ENCODE results near the gene HNF4A.

The HNF4A gene

DNA sequence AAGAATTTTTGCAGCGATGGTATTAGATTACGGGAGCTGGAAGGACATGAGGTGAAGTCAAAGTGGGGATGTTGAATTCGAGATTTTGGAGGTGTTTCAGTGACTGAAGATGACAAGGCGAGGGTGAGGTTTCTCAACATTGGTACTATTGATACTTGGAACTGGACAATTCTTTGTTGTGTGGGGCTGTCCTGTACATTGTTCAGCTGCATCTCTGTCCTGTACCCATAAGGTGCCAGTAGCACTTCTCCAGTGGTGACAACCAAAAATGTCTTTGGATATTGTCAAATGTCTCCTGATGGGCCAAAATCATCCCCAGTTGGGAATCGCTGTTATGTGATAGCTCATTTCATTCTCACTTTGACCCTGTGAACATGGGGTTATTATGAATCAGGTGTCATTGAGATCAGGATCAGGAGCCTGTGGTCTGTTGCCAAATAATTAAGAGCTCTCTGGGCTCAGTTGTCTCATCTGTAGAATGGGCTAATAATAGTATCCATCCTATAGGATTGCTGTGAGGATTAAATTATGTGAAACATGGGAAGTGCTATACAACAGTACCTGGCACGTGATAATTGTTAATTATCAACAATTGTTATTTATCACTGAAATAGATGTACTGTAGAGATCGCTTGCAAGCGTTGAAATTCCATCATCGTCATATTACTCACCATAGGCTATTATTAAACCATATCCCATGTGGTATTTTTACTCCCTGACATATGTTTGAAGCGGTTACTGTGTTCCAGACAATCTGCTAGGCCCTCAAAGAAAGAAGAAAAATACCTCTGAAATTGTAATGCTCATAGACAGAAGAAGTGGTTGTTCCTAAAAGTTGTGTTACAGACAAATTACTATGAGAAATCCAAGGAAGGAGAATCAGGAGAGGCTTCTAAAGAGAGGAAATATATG is 71.6 kb downstream of the HNF4A start:
- no peak overlapping the region for H3K4me3 ChIP-seq (ENCODE audit: low read depth, low read length)
- H3K27ac ChIP-seq, result no peak overlapping the region
- TF ChIP-seq CTCF (IDR thresholded peaks at IDR 0.05; ENCODE audit: low read depth, low read length), result no peak
- no peaks in the 10 kb centered on the region for H3K9me3 ChIP-seq (ENCODE audit: severe bottlenecking)
- no peaks in the 10 kb centered on the region for H3K36me3 ChIP-seq
- H3K27me3 ChIP-seq (ENCODE audit: insufficient read depth, low read depth, severe bottlenecking), result no peaks in the 10 kb centered on the region
- no peak for DNase-seq

DNA sequence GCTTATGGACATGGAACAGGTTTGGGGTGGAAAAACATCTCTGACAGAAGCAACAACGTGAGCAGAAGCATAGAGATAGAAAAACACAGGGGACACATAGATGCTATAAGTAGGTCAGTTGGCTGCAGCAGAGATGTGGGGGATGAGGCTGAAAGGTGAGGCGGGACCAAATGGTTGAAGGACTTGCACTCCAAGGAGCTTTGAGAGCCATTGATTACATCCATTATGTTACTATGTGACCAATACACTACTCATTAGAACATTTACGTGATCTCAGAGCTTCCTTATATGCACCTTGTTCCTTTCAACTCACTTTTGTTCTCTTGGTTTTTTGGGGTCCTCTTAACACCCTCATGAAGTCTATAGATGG is 72.3 kb downstream of the HNF4A start:
- Histone ChIP-seq H3K36me3 (no peaks in the 10 kb centered on the region), H3K4me3 (ENCODE audit: low read depth, low read length) (no peak overlapping the region), H3K27me3 (ENCODE audit: insufficient read depth, low read depth, severe bottlenecking) (no peaks in the 10 kb centered on the region), H3K27ac (no peak overlapping the region), H3K9me3 (ENCODE audit: severe bottlenecking) (no peaks in the 10 kb centered on the region)
- TF ChIP-seq CTCF (IDR thresholded peaks at IDR 0.05; ENCODE audit: low read depth, low read length), result no peak
- no peak for DNase-seq

GRCh38 chr20:44428174-44429016 is 72.9 kb downstream of the HNF4A start:
- no peak for DNase-seq
- no peaks in the 10 kb centered on the region for H3K36me3 ChIP-seq
- TF ChIP-seq CTCF (IDR thresholded peaks at IDR 0.05; ENCODE audit: low read depth, low read length), result no peak
- H3K4me3 ChIP-seq (ENCODE audit: low read depth, low read length), result no peak overlapping the region
- no peaks in the 10 kb centered on the region for H3K9me3 ChIP-seq (ENCODE audit: severe bottlenecking)
- no peak overlapping the region for H3K27ac ChIP-seq
- no peaks in the 10 kb centered on the region for H3K27me3 ChIP-seq (ENCODE audit: insufficient read depth, low read depth, severe bottlenecking)

DNA sequence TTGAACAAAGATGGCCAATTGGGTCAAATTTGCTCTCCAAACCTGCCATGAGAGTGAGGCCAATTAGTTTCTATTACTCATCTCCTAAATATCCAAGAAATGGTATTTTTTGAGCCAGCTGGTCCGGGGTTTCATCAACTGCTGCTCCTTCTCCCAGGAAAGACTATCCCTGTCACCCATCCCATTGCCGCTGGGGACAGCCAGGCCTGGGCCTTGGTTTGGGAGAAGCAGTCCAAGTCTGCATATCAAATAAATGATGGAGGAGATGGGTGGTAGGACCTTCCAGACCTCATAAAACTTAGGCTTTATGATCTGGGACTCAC is 73.5 kb downstream of the HNF4A start:
- Histone ChIP-seq H3K4me3 (ENCODE audit: low read depth, low read length) (no peak overlapping the region), H3K27me3 (ENCODE audit: insufficient read depth, low read depth, severe bottlenecking) (no peaks in the 10 kb centered on the region), H3K36me3 (no peaks in the 10 kb centered on the region), H3K27ac (no peak overlapping the region), H3K9me3 (ENCODE audit: severe bottlenecking) (no peaks in the 10 kb centered on the region)
- TF ChIP-seq CTCF (IDR thresholded peaks at IDR 0.05; ENCODE audit: low read depth, low read length), result no peak
- no peak for DNase-seq

GRCh38 chr20:44429419-44430269 is 74.1 kb downstream of the HNF4A start:
- no peak overlapping the region for H3K27ac ChIP-seq
- no peak for DNase-seq
- H3K27me3 ChIP-seq (ENCODE audit: insufficient read depth, low read depth, severe bottlenecking), result no peaks in the 10 kb centered on the region
- no peak overlapping the region for H3K4me3 ChIP-seq (ENCODE audit: low read depth, low read length)
- no peaks in the 10 kb centered on the region for H3K9me3 ChIP-seq (ENCODE audit: severe bottlenecking)
- no peaks in the 10 kb centered on the region for H3K36me3 ChIP-seq
- no peak for TF ChIP-seq CTCF (IDR thresholded peaks at IDR 0.05; ENCODE audit: low read depth, low read length)

All from WERI-Rb-1 (cell line).